ENCODE results near the gene EPS8L2. TPM values are rescaled to one million over a fixed set of nuclear protein-coding genes. Genes with fewer than 3 reads are reported as not detected.

EPS8L2 gene
- total and polyA plus RNA-seq, 2 of the 13 experiments (the other 11 are each of a cell fraction or from before 2014, with no cell fraction given), result 89.3 to 416 TPM

DNA sequence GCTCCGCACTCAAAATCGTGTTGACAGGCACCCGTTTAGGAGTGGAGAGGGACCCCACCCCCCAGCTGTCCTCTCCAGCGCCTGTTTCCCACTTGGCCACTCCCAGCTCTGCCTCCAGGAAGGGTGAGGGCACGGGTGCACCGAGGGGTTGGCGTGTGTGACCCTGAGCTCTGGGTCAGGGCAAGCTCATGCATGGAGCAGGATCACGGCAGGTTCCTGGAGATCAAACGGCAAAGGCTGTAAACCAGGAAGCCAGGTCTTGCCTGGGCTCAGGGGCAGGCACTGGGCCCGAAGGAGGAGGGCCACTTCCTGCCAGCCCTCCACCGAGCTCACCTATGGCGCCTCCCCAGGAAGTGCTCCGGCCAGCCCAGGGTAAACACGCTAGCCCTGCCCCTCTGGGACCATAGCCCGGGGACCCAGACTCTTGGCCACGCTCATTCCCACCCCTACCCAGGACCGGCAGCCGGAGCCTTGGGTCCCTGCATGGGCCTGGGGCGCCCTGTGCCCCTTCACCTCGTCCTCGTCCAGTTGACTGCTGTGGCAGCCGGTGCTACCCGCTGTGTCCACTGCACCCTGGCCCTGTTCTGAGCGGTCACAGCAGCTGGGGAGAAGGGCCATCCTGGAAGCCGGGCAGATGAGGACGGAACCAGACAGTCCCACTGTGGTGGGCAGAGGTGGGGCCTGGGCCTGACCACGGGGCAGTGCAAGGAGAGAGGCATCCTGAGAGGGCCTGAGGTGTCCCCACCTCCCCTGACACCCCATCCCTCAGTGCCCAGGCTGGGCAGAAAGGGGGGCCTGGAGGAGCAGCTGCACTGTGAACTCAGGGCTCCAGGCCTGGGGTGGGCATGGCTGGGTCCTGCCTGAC, 1.0 kb upstream of the EPS8L2 start (continued):
- TF ChIP-seq, protein P1, sequence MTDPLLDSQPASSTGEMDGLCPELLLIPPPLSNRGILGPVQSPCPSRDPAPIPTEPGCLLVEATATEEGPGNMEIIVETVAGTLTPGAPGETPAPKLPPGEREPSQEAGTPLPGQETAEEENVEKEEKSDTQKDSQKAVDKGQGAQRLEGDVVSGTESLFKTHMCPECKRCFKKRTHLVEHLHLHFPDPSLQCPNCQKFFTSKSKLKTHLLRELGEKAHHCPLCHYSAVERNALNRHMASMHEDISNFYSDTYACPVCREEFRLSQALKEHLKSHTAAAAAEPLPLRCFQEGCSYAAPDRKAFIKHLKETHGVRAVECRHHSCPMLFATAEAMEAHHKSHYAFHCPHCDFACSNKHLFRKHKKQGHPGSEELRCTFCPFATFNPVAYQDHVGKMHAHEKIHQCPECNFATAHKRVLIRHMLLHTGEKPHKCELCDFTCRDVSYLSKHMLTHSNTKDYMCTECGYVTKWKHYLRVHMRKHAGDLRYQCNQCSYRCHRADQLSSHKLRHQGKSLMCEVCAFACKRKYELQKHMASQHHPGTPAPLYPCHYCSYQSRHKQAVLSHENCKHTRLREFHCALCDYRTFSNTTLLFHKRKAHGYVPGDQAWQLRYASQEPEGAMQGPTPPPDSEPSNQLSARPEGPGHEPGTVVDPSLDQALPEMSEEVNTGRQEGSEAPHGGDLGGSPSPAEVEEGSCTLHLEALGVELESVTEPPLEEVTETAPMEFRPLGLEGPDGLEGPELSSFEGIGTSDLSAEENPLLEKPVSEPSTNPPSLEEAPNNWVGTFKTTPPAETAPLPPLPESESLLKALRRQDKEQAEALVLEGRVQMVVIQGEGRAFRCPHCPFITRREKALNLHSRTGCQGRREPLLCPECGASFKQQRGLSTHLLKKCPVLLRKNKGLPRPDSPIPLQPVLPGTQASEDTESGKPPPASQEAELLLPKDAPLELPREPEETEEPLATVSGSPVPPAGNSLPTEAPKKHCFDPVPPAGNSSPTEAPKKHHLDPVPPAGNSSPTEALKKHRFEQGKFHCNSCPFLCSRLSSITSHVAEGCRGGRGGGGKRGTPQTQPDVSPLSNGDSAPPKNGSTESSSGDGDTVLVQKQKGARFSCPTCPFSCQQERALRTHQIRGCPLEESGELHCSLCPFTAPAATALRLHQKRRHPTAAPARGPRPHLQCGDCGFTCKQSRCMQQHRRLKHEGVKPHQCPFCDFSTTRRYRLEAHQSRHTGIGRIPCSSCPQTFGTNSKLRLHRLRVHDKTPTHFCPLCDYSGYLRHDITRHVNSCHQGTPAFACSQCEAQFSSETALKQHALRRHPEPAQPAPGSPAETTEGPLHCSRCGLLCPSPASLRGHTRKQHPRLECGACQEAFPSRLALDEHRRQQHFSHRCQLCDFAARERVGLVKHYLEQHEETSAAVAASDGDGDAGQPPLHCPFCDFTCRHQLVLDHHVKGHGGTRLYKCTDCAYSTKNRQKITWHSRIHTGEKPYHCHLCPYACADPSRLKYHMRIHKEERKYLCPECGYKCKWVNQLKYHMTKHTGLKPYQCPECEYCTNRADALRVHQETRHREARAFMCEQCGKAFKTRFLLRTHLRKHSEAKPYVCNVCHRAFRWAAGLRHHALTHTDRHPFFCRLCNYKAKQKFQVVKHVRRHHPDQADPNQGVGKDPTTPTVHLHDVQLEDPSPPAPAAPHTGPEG (CRISPR knock-in tag; IDR thresholded peaks at IDR 0.05), result peak; percentile 86
- TF ChIP-seq ADNP (CRISPR knock-in tag; IDR thresholded peaks at IDR 0.05) (no peak), PHF8 (CRISPR knock-in tag; IDR thresholded peaks at IDR 0.05) (peak; percentile 56; the same call in 1 of the 2 replicates), PHF20 (CRISPR knock-in tag; IDR thresholded peaks at IDR 0.05) (peak; percentile 86), SRY (CRISPR knock-in tag; IDR thresholded peaks at IDR 0.05) (peak; percentile 71; the same call in 1 of the 2 replicates), ZNF850 (CRISPR knock-in tag; conservative IDR thresholded peaks at IDR 0.05) (no peak), ZNF484 (CRISPR knock-in tag; IDR thresholded peaks at IDR 0.05; ENCODE audit: borderline replicate concordance, low read depth) (no peak; the same call in 1 of the 2 replicates), MAFK (conservative IDR thresholded peaks at IDR 0.05 in 1 of 2, IDR thresholded peaks at IDR 0.05 in 1 of 2; ENCODE audit: low read length in 2 of 2) (no peak), MEF2D (CRISPR knock-in tag; IDR thresholded peaks at IDR 0.05) (peak; percentile 64; the same call in 1 of the 2 replicates), FOSL1 (CRISPR knock-in tag; IDR thresholded peaks at IDR 0.05; ENCODE audit: borderline replicate concordance) (peak; percentile 23; the same call in 1 of the 2 replicates), CHD4 (IDR thresholded peaks at IDR 0.05; ENCODE audit: borderline replicate concordance, low read length) (no peak)
- TF ChIP-seq, protein P2, sequence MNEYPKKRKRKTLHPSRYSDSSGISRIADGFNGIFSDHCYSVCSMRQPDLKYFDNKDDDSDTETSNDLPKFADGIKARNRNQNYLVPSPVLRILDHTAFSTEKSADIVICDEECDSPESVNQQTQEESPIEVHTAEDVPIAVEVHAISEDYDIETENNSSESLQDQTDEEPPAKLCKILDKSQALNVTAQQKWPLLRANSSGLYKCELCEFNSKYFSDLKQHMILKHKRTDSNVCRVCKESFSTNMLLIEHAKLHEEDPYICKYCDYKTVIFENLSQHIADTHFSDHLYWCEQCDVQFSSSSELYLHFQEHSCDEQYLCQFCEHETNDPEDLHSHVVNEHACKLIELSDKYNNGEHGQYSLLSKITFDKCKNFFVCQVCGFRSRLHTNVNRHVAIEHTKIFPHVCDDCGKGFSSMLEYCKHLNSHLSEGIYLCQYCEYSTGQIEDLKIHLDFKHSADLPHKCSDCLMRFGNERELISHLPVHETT (CRISPR knock-in tag; conservative IDR thresholded peaks at IDR 0.05), result peak; percentile 66; the same call in 1 of the 2 replicates
- TF ChIP-seq, protein P3, sequence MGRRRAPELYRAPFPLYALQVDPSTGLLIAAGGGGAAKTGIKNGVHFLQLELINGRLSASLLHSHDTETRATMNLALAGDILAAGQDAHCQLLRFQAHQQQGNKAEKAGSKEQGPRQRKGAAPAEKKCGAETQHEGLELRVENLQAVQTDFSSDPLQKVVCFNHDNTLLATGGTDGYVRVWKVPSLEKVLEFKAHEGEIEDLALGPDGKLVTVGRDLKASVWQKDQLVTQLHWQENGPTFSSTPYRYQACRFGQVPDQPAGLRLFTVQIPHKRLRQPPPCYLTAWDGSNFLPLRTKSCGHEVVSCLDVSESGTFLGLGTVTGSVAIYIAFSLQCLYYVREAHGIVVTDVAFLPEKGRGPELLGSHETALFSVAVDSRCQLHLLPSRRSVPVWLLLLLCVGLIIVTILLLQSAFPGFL (CRISPR knock-in tag; IDR thresholded peaks at IDR 0.05), result no peak

Measured in HepG2 (cell line).